Tibial nerve (tissue), 4 donors: Measurements from ENCODE around the gene SPTBN5.

ENCODE experiments used
- CTCF ChIP-seq, 5 experiments: fragments of 200-600 bp in 3 of 5; fragments of 450-650 bp in 2 of 5; sonication (generic) in 3 of 5; IDR thresholded peaks; one replicate each; pipeline ENCODE4 v1.5.1; 2016 to 2019; ENCODE audit warnings: antibody characterized with exemption in 5 of 5, mild to moderate bottlenecking in 3 of 5, moderate library complexity in 2 of 5
- EP300 ChIP-seq, 2 donors: sonication (generic); formaldehyde crosslinking; IDR thresholded peaks; one replicate each; pipeline ENCODE4 v1.6.1; 2017; ENCODE audit warnings: antibody characterized with exemption in 2 of 2, mild to moderate bottlenecking in 1 of 2

GRCh38 chr15:41940441-41940857 is 46.6 kb upstream of the SPTBN5 start:
- TF ChIP-seq EP300 (IDR thresholded peaks at IDR 0.05), result no peak
- TF ChIP-seq CTCF (IDR thresholded peaks at IDR 0.05), result no peak
